IMR-90 (cell line): ENCODE results near the gene CNOT9. TPM values are rescaled to one million over a fixed set of nuclear protein-coding genes. Genes with fewer than 3 reads are reported as not detected.

Experiments
- ATAC-seq: fragments of 200-7000 bp; cut with Tn5 transposase; 2 replicates; pipeline ENCODE4 v1.9.1; 2020; ENCODE audit warnings: low read depth, mild to moderate bottlenecking, moderate library complexity
- BruUV-seq: library from RNA; stranded (reverse); fragments of 400-500 nt; replicated peaks from 2 replicates; lab custom pipeline; 2021; lab: Mats Ljungman, UMichigan
- CTCF ChIA-PET: fragments of 300-600 bp; formaldehyde crosslinking; extraction: SDS; loops from one replicate; lab custom pipeline; 2021; ENCODE audit warnings: antibody characterized with exemption; lab: Yijun Ruan, JAX
- POLR2A ChIA-PET: fragments of 300-600 bp; sonication (Branson Sonifier 250); formaldehyde crosslinking; loops from one replicate; lab custom pipeline; 2022; ENCODE audit warnings: antibody characterized with exemption; ENCODE audit not compliant: unreplicated experiment; lab: Charles Lee
- DNase-seq: peaks from one replicate; pipeline ENCODE4 v3.0.0; 2013
- H2AFZ ChIP-seq: replicated peaks from 2 replicates; pipeline ENCODE3; 2013; ENCODE audit warnings: low read length, mild to moderate bottlenecking; ENCODE audit not compliant: poor library complexity
- H2AK5ac ChIP-seq: 2 replicates; pipeline ENCODE4 v1.6.1; 2013; ENCODE audit warnings: low read depth, low read length, inconsistent platforms
- H2AK9ac ChIP-seq: replicated peaks from 2 replicates; pipeline ENCODE3; 2013; ENCODE audit warnings: mild to moderate bottlenecking, low read depth, low read length, moderate library complexity; ENCODE audit not compliant: poor library complexity
- H2BK120ac ChIP-seq: 2 replicates; pipeline ENCODE4 v1.6.1; 2013; ENCODE audit warnings: low read depth, low read length, inconsistent platforms
- H2BK15ac ChIP-seq: 3 replicates; pipeline ENCODE4 v1.6.1; 2013; ENCODE audit warnings: low read depth, low read length, inconsistent platforms
- H2BK20ac ChIP-seq: 2 replicates; pipeline ENCODE4 v1.6.1; 2013; ENCODE audit warnings: low read depth, mild to moderate bottlenecking, inconsistent platforms, low read length, moderate library complexity
- H2BK5ac ChIP-seq: 2 replicates; pipeline ENCODE4 v1.6.1; 2013; ENCODE audit warnings: mild to moderate bottlenecking, low read depth, low read length, inconsistent platforms; ENCODE audit not compliant: poor library complexity, severe bottlenecking
- H3K14ac ChIP-seq: replicated peaks from 2 replicates; pipeline ENCODE4 v1.6.1; 2013; ENCODE audit warnings: low read depth, low read length, inconsistent platforms
- H3K18ac ChIP-seq: 2 replicates; pipeline ENCODE4 v1.6.1; 2013; ENCODE audit warnings: low read depth, low read length, control low read depth
- H3K23ac ChIP-seq: 2 replicates; pipeline ENCODE4 v1.6.1; 2013; ENCODE audit warnings: low read depth, low read length, inconsistent platforms
- H3K27ac ChIP-seq: 2 replicates; pipeline ENCODE4 v1.5.1; 2013; ENCODE audit warnings: mild to moderate bottlenecking, control low read depth, low read length; ENCODE audit not compliant: insufficient read depth
- H3K27me3 ChIP-seq: 2 replicates; pipeline ENCODE4 v1.6.1; 2013; ENCODE audit warnings: low read length; ENCODE audit not compliant: control insufficient read depth, insufficient read depth
- H3K36me3 ChIP-seq: 2 replicates; pipeline ENCODE4 v1.6.1; 2013; ENCODE audit warnings: low read length, mixed read lengths; ENCODE audit not compliant: control insufficient read depth, insufficient read depth
- H3K4ac ChIP-seq: 2 replicates; pipeline ENCODE4 v1.6.1; 2013; ENCODE audit warnings: low read depth, low read length, inconsistent platforms
- H3K4me1 ChIP-seq: 2 replicates; pipeline ENCODE4 v1.6.1; 2013; ENCODE audit warnings: low read length, mixed read lengths; ENCODE audit not compliant: control insufficient read depth, insufficient read depth
- H3K4me2 ChIP-seq: 2 replicates; pipeline ENCODE4 v1.6.1; 2013; ENCODE audit warnings: low read depth, mild to moderate bottlenecking, control low read depth, low read length, moderate library complexity
- H3K4me3 ChIP-seq: 2 replicates; pipeline ENCODE4 v1.5.1; 2013; ENCODE audit warnings: low read depth, mild to moderate bottlenecking, control low read depth, low read length, moderate library complexity; ENCODE audit not compliant: insufficient read depth
- H3K56ac ChIP-seq: 2 replicates; pipeline ENCODE4 v1.6.1; 2013; ENCODE audit warnings: low read length, inconsistent platforms; ENCODE audit not compliant: insufficient read depth; ENCODE audit errors: extremely low read depth
- H3K79me1 ChIP-seq, 2 experiments: 2 replicates each; pipeline ENCODE4 v1.6.1; 2013; ENCODE audit warnings: low read length in 2 of 2, inconsistent platforms in 1 of 2, low read depth in 1 of 2
- H3K9ac ChIP-seq: 2 replicates; pipeline ENCODE4 v1.6.1; 2013; ENCODE audit warnings: low read depth, low read length, control low read depth
- H3K9me1 ChIP-seq: 2 replicates; pipeline ENCODE4 v1.6.1; 2013; ENCODE audit warnings: low read length, inconsistent platforms; ENCODE audit not compliant: insufficient read depth
- H3K9me3 ChIP-seq: 2 replicates; pipeline ENCODE4 v1.6.1; 2013; ENCODE audit warnings: low read length; ENCODE audit not compliant: control insufficient read depth, insufficient read depth
- H4K20me1 ChIP-seq: 2 replicates; pipeline ENCODE4 v1.6.1; 2013; ENCODE audit warnings: low read length, inconsistent platforms; ENCODE audit not compliant: insufficient read depth
- H4K5ac ChIP-seq: 2 replicates; pipeline ENCODE4 v1.6.1; 2013; ENCODE audit warnings: mild to moderate bottlenecking, low read depth, low read length, control low read depth
- H4K8ac ChIP-seq, 2 experiments: 2 replicates each; pipeline ENCODE4 v1.6.1; 2013; ENCODE audit warnings: low read depth in 2 of 2, low read length in 2 of 2, control low read depth in 1 of 2, inconsistent platforms in 1 of 2
- H4K91ac ChIP-seq: 2 replicates; pipeline ENCODE4 v1.6.1; 2013; ENCODE audit warnings: low read depth, low read length, inconsistent platforms; ENCODE audit not compliant: insufficient read depth
- CEBPB ChIP-seq: IDR thresholded peaks from 2 replicates; pipeline ENCODE4 v1.6.1; 2012; ENCODE audit warnings: low read depth, low read length, improper control_type of control experiment
- CHD1 ChIP-seq: IDR thresholded peaks from 2 replicates; pipeline ENCODE4 v1.6.1; 2012; ENCODE audit warnings: low read depth, low read length, improper control_type of control experiment
- ELK1 ChIP-seq: fragments of 150-350 bp; IDR thresholded peaks from 2 replicates; pipeline ENCODE4 v1.6.1; 2016; ENCODE audit warnings: low read depth, mild to moderate bottlenecking, low read length, moderate library complexity, borderline replicate concordance
- FOS ChIP-seq: fragments of 150-350 bp; IDR thresholded peaks from 2 replicates; pipeline ENCODE4 v1.6.1; 2016; ENCODE audit warnings: low read depth, low read length
- MAFK ChIP-seq: IDR thresholded peaks from 2 replicates; pipeline ENCODE4 v1.6.1; 2012; ENCODE audit warnings: low read depth, low read length, improper control_type of control experiment
- MAZ ChIP-seq: IDR thresholded peaks from 2 replicates; pipeline ENCODE4 v1.6.1; 2012; ENCODE audit warnings: low read depth, mild to moderate bottlenecking, low read length, improper control_type of control experiment, moderate library complexity, borderline replicate concordance
- MXI1 ChIP-seq: IDR thresholded peaks from 2 replicates; pipeline ENCODE4 v1.6.1; 2012; ENCODE audit warnings: low read depth, mild to moderate bottlenecking, low read length, moderate library complexity, borderline replicate concordance
- NFE2L2 ChIP-seq: fragments of 150-350 bp; IDR thresholded peaks from 2 replicates; pipeline ENCODE4 v1.6.1; 2016; ENCODE audit warnings: low read depth, mild to moderate bottlenecking, low read length
- POLR2A ChIP-seq: IDR thresholded peaks from 2 replicates; pipeline ENCODE4 v1.6.1; 2012; ENCODE audit warnings: mild to moderate bottlenecking, low read depth, low read length
- RCOR1 ChIP-seq: IDR thresholded peaks from 2 replicates; pipeline ENCODE4 v1.6.1; 2012; ENCODE audit warnings: mild to moderate bottlenecking, low read length, improper control_type of control experiment; ENCODE audit not compliant: insufficient replicate concordance
- SMC3 ChIP-seq: fragments of 150-350 bp; IDR thresholded peaks from 2 replicates; pipeline ENCODE4 v1.6.1; 2016; ENCODE audit warnings: low read depth, mild to moderate bottlenecking, antibody characterized with exemption, low read length, moderate library complexity
- USF2 ChIP-seq: fragments of 150-350 bp; IDR thresholded peaks from 2 replicates; pipeline ENCODE4 v1.6.1; 2017; ENCODE audit warnings: mild to moderate bottlenecking, antibody characterized with exemption, low read length, low read depth
- WGBS, 2 experiments: methylation state at CpG; one replicate each; pipeline versions ENCODE4 v1.1.5 to v1.1.7; 2013; ENCODE audit warnings: missing lambda C conversion rate in 2 of 2; ENCODE audit not compliant: insufficient read length in 1 of 2; ENCODE audit errors: extremely low coverage in 2 of 2; 5-methylcytosine and 5-hydroxymethylcytosine counted together
- dilution Hi-C: fragments of 300-500 bp; cut with HindIII; formaldehyde crosslinking; loops from one replicate; pipeline ENCODE4 v1.14.3; 2018; ENCODE audit warnings: low sequenced_read_pairs; ENCODE audit not compliant: unreplicated experiment
- in situ Hi-C: fragments of 300-500 bp; cut with MboI; formaldehyde crosslinking; loops from 3 replicates; pipeline ENCODE4 v1.14.3; 2019; ENCODE audit warnings: low sequenced_read_pairs, inconsistent platforms, mixed read lengths
- intact Hi-C: fragments of 100-400 bp; cut with micrococcal nuclease; formaldehyde crosslinking; loops from 2 replicates; pipeline ENCODE4 v1.10.0; 2022
- polyA plus RNA-seq, 3 experiments: library from polyadenylated mRNA; depleted of rRNA; stranded (reverse); fragments of >200 nt; gene quantifications; 2 replicates each; pipeline ENCODE4 v1.2.3, GENCODE V29; 2012; ENCODE audit warnings: low replicate concordance in 1 of 3
- total RNA-seq: library from RNA; depleted of rRNA; stranded (reverse); fragments of >200 nt; gene quantifications from 2 replicates; pipeline ENCODE4 v1.2.3, GENCODE V29; 2012
- TF ChIP-seq, protein P1 (sequence below): conservative IDR thresholded peaks from 2 replicates; pipeline ENCODE4 v1.5.1; 2012; ENCODE audit warnings: mild to moderate bottlenecking, low read depth, low read length, improper control_type of control experiment

CNOT9 gene
- total and polyA plus RNA-seq, 2 of the 4 experiments (the other 2 are of a cell fraction) = 33.1 to 71.0 TPM

DNA sequence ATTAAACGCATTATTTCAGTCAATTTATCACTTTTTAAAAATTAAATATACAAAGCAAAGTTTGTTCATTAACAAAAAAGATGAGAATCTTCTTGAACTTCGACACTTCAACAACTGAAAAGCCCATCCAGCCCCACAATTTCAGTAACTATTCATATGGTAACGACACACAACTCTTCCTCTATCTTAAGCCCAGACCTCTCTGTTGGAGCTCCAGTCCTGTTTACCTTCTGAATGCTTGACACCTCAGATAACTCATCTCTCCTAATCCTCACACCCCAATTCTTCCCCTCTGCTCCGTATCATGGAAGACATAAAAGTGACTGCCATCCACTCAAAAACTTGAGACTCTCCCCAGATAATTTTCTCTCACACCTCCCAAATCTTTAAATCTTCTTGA, 13.1 kb upstream of the CNOT9 start:
- Histone ChIP-seq H3K9me1 (0 out of 2 replicates have a peak, but pooled peaks cover 3% of the 10 kb centered on the region), H3K9ac (no peak overlapping the region), H2AK5ac (no peak overlapping the region), H3K4me3 (no peak overlapping the region), H2BK5ac (no peak overlapping the region), H2BK120ac (no peak overlapping the region), H3K23ac (0 out of 2 replicates have a peak overlapping the region, but pooled peaks have one; percentile 4), H3K9me3 (no peaks in the 10 kb centered on the region), H3K27ac (no peak overlapping the region), H2BK15ac (no peak overlapping the region), H4K5ac (no peak overlapping the region), H2BK20ac (no peak overlapping the region), H3K4me1 (no peaks in the 10 kb centered on the region), H4K20me1 (no peaks in the 10 kb centered on the region), H3K4me2 (no peak overlapping the region), H2AK9ac (no peak overlapping the region), H3K79me1 (peaks cover 3 to 11% of the 10 kb centered on the region in 2 experiments; a peak in 1 of 4 replicates), H4K8ac (no peak overlapping the region), H4K91ac (no peak overlapping the region), H2AFZ (no peak overlapping the region), H3K14ac (no peak overlapping the region), H3K36me3 (peaks cover 22% of the 10 kb centered on the region), H3K27me3 (no peaks in the 10 kb centered on the region), H3K18ac (no peak overlapping the region), H3K4ac (no peak overlapping the region), H3K56ac (no peak overlapping the region)
- in situ Hi-C loops (no loop called here), intact Hi-C loops (no loop called here), dilution Hi-C loops (no loop called here)
- no peak for DNase-seq
- WGBS, 2 experiments = 62% methylated on average over 1 of the region's 4 CpGs; no CpG with 5 or more reads in 1 of the 2 experiments
- TF ChIP-seq SMC3 (no peak), RCOR1 (no peak), FOS (no peak), ELK1 (no peak), CEBPB (no peak), POLR2A (no peak), CHD1 (no peak), MXI1 (no peak), MAFK (no peak), NFE2L2 (no peak), MAZ (no peak), USF2 (no peak)
- TF ChIP-seq, protein P1, sequence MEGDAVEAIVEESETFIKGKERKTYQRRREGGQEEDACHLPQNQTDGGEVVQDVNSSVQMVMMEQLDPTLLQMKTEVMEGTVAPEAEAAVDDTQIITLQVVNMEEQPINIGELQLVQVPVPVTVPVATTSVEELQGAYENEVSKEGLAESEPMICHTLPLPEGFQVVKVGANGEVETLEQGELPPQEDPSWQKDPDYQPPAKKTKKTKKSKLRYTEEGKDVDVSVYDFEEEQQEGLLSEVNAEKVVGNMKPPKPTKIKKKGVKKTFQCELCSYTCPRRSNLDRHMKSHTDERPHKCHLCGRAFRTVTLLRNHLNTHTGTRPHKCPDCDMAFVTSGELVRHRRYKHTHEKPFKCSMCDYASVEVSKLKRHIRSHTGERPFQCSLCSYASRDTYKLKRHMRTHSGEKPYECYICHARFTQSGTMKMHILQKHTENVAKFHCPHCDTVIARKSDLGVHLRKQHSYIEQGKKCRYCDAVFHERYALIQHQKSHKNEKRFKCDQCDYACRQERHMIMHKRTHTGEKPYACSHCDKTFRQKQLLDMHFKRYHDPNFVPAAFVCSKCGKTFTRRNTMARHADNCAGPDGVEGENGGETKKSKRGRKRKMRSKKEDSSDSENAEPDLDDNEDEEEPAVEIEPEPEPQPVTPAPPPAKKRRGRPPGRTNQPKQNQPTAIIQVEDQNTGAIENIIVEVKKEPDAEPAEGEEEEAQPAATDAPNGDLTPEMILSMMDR = no peak
- POLR2A ChIA-PET = no interaction called here
- BruUV-seq = no TSS peak
- no peak for ATAC-seq
- CTCF ChIA-PET = no interaction called here
